ENCODE data around the gene GRAP2. TPM values are rescaled to one million over a fixed set of nuclear protein-coding genes. Genes with fewer than 3 reads are reported as not detected.

GRAP2 gene
- total RNA-seq, 1 experiment from 2014 or later: 0.26 TPM

DNA sequence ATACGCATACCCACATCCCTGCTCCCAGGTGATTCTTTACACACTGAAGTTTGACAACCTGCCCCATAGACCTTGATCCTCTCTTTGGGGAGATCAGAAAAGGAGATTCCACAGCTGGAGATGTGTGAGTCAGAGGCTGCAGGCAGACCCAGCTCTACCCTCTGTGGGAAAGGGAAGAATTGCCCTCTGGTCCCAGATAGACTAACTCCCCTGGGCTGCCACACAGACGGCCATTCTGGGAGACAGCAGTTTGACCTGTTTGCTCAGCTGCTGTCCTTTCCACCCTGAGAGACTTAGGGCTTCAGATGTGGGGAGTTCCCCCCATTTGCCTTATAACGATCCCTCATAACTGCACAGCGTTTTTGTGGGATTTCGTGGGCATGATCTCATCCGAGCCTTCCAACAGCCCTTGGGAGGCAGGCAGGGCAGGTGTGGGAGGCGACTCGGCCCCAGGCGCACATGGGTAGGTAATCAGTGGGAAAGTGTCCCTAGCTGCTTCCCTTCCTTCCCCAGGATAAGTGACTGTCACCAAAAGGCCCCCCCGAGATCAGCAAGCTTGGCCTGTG, 107.9 kb downstream of the GRAP2 start:
- peak; percentile 20 for DNase-seq (ENCODE audit: low read depth)

DNA sequence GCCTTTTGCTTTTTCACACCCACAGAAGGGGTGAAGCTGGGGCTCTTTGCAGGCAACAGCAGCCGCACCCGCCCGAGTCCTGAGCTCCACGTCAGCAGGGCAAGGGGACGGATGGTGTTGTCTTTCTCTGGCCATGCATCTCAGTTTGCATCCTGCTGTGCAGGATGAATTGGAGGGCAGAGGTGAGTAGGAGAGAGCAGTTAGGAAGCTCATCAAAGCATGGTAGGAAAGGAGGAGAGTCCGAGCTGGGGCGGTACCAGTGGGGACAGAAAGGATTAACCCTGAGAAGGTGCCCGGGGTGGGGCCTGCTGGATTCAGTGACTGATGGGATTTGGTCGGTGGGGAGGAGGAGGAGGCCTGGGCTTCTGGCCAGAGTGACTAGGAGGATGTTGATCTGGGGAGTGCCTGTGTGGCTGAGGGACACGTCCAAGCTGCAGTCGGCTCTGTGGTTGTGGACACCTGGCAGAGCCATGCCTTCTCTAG, 108.4 kb downstream of the GRAP2 start:
- peak; percentile 59 for DNase-seq (ENCODE audit: low read depth)

DNA sequence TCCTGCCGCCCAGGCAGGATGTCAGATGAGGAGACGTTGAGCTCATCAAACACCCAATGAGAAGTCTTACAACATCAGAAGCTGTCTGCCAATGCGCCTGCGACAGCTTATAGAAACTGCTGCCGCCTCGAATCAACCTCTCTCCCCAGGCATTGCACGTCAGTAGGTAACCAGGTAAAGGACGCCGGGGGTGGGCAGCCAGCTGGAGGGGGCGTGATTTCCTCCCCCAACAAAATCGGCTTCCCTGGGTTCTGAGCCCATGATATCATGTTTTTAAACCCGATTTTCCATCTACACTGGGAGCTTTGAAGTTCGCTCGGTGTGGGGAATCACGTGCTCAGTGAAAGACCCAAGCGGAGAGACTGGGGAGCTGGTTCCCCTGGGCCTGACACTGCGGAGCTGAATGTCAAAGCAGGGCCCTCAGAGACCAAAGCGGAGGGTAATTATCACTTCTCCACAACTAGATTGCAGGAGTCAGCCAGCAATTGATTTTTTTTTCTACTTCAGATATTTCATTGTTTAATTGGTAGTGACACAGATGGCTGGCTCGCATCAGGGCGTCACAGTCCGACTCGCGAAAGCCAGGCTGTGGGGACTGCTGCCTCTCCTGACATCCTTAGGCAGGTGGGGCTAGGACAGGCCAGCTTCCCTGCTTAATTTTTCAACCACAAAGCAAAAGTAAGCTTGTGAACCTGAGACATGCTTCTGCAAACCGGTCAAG, 109.2 kb downstream of the GRAP2 start:
- no peak for DNase-seq (ENCODE audit: low read depth)

DNA sequence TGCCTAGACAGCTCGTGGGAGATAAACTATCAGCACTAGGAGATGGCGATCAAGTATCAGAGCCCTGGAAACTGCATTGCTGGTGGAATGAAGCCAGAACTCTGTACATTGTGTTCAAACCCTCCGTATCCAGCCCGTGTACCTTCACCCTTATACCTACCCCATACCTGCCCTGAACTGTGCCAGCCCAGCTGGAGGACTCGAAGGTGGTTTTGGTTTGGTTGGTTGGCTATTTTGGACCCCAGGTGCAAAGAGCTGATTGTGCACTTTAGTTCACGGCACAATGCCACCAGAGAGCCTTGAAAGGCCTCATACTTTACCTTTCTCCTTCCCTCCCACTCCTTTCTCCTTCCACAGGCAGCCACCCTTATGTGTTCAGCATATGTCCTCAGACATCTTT, 109.9 kb downstream of the GRAP2 start:
- no peak for DNase-seq (ENCODE audit: low read depth)

DNA sequence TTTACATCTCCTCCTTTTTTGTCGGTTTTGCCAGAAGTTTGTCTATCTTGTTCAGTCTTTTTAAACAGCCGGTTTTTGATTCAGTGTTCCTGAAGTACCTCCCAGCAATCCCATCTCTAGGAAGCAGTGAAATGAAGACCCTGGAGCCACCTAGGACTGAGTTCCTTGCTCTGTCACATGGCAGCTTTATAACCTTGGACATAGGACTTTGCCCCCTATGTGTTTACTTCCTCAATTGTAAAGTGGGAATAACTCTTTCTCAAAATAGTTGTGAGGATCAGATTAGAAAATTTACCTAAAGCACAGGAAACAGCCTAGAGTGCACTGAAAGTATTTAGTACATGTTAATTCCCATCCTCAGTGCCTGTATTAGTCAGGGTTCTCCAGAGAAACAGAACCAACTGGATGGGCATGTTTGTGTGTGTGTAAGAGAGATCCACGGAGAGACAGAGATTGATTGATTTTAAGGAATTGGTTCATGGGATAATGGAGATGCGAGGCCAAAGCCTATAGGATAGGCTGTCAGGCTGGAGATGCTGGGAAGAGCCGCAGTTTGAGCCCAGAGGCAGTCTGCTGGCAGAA, 113.9 kb downstream of the GRAP2 start:
- DNase-seq (ENCODE audit: low read depth): no peak

DNA sequence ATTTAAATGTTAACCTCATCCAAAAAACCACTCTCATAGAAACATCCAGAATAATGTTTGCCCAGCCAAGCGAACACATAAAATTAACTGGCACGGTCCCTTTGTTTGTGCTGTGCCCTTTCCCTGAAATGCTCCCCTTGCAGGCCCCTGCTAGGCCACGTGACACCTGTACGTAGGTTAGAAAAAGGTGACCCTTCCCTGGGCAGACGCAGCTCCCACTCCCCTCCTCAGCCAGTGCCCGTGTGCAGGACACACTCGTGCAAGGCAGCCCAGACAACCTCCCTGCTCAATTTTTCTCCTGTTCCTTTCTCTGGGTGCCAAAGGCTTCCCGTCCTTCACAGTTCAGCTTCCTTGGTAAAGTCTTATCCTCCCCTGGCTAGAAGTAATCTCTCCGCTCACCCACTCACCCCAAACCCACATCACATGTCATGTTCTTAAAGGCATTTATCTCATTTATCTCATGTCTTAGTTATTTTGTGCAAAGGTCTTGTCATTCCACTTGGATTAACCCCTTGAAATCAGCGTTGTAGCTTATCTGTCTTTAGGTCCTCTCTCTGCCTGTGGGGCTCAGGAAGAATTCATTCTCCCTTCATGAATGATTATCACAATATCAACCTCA, 114.6 kb downstream of the GRAP2 start:
- DNase-seq (ENCODE audit: low read depth): no peak

DNA sequence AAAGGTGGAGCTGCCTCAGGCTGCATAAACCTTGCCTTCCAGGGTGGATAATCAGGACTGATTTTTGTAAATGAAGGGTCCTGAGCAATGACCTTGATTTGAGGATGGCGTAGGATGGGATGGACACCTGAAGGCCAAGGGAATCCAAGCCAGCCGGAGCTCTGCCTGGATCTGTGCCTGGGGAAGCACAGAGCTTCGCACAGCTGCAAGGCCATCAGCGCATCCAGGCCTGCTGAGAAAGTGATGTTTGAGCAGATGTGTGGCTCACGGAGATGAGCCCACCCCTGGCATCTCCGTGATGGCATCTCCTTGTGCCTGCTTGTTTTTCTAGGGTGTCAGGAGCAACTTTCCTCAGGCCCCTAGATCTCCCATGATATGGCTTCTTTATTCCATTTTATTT, 117.2 kb downstream of the GRAP2 start:
- DNase-seq (ENCODE audit: low read depth): no peak

DNA sequence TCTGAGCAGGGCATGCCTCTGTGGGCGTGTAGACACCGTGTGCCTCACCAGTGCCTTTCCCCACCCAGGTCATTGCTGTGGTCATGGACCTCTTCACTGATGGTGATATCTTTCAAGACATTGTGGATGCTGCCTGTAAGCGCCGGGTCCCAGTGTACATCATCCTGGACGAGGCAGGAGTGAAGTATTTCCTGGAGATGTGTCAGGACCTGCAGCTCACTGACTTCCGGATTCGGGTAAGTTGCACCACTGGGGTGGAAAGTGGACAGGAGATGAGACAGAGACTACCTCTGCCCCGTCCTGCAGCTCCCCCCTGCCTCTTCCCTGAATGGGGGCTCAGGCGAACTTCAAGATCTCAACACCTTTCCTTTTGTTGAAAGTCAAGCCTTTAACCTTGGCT, 118.2 kb downstream of the GRAP2 start:
- DNase-seq (ENCODE audit: low read depth): no peak

DNA sequence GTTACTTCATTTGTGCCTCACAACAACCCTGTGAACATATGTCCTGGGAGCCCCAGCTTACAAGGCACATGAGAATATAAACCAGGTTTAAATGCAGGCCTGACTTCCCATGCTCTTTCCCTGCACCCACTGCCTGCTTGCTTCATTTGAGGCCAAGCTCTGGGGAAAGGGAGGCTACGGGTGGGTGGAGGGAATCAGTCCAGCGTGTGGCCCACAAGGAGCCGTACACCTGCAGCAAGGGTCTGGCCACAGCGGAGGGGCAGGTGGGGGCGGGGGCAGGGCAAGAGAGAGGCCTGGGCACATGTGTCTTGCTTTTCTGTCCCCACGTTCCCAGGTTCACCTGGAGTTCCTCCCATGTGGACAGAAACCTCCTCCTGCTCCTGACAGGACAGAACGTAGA, 120.1 kb downstream of the GRAP2 start:
- DNase-seq (ENCODE audit: low read depth): no peak

DNA sequence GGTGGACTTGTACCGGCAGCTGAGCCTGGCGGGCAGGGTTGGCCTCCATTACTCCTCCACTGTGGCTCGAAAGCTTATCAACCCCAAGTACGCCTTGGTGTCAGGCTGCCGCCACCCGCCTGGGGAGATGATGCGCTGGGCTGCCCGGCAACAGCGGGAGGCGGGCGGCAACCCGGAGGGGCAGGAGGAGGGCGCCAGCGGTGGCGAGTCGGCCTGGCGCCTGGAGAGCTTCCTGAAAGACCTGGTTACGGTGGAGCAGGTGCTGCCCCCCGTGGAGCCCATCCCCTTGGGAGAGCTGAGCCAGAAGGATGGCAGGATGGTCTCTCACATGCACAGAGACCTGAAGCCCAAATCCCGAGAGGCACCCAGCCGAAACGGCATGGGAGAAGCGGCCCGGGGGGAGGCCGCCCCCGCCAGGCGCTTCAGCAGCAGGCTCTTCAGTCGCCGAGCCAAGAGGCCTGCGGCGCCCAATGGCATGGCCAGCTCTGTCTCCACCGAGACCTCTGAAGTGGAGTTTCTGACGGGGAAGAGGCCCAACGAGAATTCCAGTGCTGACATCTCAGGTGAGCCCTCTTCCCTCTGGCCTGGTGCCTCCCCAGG, 120.6 kb downstream of the GRAP2 start:
- DNase-seq (ENCODE audit: low read depth): no peak

DNA sequence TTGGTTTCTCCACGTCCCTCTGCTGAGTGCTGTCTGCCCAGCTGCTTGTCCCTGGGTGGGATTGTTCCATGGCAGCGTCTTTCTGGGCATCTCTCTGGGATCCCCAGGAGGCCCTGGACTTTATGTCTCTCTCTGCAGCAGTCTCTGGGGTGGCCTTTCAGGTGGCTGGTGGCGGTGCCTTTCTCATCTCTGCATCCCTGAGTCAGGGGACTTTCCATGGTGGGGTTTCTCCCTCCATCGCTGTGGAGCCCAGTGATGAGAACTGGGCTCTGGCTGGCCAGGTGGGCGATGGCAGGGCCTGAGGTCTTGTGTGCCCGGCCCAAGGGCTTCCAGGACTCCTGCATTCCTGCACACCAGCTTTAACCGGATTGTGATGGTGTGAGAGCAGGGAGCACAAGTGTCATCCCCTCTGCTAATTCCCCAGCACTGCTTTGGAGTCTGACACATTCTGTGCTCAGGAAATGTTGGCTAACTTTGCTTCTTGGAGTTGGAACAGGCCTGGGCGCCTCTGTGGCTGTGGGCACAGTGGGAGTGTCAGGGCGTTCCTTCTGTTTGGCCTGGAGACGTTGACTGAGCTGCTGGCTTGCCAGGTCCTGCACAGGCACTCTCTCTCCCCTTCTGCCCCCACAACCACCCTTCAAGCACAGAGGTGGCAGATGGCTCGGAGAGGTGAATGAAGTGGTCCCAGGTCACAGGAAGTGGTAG, 121.8 kb downstream of the GRAP2 start:
- DNase-seq (ENCODE audit: low read depth): peak; percentile 40

Small RNAs within 50 kb of the gene (small RNA-seq; reads per million reads assigned to genes)
- gene RN7SKP210: not detected

Other genes with a start within 250 kb of the GRAP2 start
- not detected in 2 replicates for gene ENTHD1, start 7.3 kb upstream of the GRAP2 start, total RNA-seq (2014; rRNA removed; shearing (Covaris generic))
- not detected in 2 replicates for gene TMA7B, start 59.3 kb downstream of the GRAP2 start, total RNA-seq (2014; rRNA removed; shearing (Covaris generic))
- gene FAM83F, start 93.9 kb downstream of the GRAP2 start, total RNA-seq (2014; rRNA removed; shearing (Covaris generic)): 0.03 TPM in 2 replicates

Measured in HT1080 (cell line).